ENCODE results near the gene GPR180. TPM values are rescaled to one million over a fixed set of nuclear protein-coding genes. Genes with fewer than 3 reads are reported as not detected.
A peak's percentile ranks its signal among the peaks of the same experiment; 100 is the strongest.

GPR180 gene
- total and polyA plus RNA-seq, 12 donors, result 1.1 to 8.0 (median 3.8) TPM

DNA sequence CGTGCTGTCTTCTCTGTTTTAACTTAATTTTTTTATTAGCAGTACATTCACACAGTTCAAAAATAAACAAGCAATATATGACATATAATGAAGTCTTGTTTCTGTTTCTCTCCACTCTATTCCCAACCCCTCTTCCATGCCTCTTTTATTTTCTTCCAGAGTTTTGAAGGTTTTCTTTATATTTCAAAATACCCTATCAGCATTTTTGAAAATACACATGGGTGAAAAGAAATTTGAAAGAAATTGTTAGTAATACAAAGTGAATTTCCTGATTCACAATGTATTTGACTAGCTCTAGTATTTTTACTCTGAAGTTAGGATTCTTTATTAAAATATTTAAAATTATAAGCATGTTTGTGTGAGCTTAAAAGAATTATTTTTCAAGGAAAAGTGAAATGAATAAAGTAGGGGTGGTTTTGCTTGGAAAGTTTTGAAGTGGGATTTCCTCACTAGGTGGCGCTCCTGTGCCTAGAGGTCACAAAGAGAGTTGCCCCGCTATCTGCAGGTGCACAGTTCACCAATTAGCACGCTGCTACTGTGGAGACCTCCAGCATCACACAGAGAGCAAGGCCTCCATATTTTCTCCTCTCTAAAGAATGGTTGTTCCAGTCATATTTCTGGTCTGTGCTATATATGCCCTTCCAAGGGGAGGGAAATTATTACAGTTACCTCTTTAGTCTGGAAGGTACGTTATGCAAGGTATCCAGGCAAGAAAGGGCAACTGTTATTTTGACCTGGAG is 73.1 kb downstream of the GPR180 start:
- 23 to 26% (median 25%) methylated on average over 5 of the region's 5 CpGs for WGBS, 4 donors
- H3K27ac ChIP-seq, result no peak overlapping the region
- no peaks in the 10 kb centered on the region for H3K36me3 ChIP-seq (replicated peaks in 1 of 2)
- intact Hi-C loops (cut with DNase I), result no loop called here
- peaks cover 9% of the 10 kb centered on the region for H3K27me3 ChIP-seq
- peak; percentile 23 to 70 (median 55) for DNase-seq
- TF ChIP-seq, protein P1, sequence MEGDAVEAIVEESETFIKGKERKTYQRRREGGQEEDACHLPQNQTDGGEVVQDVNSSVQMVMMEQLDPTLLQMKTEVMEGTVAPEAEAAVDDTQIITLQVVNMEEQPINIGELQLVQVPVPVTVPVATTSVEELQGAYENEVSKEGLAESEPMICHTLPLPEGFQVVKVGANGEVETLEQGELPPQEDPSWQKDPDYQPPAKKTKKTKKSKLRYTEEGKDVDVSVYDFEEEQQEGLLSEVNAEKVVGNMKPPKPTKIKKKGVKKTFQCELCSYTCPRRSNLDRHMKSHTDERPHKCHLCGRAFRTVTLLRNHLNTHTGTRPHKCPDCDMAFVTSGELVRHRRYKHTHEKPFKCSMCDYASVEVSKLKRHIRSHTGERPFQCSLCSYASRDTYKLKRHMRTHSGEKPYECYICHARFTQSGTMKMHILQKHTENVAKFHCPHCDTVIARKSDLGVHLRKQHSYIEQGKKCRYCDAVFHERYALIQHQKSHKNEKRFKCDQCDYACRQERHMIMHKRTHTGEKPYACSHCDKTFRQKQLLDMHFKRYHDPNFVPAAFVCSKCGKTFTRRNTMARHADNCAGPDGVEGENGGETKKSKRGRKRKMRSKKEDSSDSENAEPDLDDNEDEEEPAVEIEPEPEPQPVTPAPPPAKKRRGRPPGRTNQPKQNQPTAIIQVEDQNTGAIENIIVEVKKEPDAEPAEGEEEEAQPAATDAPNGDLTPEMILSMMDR (IDR thresholded peaks at IDR 0.05), result peak; percentile 17 to 71 (median 56)
- TF ChIP-seq POLR2A (IDR thresholded peaks at IDR 0.05), result no peak
- no peaks in the 10 kb centered on the region for H3K9me3 ChIP-seq (replicated peaks in 1 of 3)
- H3K4me1 ChIP-seq (replicated peaks in 1 of 2), result no peaks in the 10 kb centered on the region
- no peak overlapping the region for H3K4me3 ChIP-seq

DNA sequence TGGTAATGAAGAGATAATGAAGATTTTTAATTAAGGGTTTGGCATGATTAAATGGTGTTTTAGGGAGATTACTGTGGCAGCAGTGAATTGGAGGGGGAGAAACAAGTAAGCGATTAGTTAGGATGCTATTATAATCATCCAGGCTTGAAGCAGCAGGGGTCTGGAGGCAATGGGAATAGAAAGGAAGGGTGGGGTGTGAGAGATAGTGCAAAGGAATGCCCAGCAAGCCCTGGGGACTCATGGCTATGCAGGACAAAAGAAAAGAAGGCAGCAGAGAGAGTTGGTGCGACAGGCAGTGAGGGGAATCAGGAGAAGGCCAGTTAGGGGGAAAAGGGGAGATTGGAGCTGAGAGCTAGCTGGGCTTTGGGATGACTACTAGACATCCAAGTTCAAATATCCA is 76.1 kb downstream of the GPR180 start:
- whole genome bisulfite sequencing, 4 donors, result 65 to 80% (median 75%) methylated on average over 2 of the region's 2 CpGs
- intact Hi-C loops (cut with DNase I), result no loop called here
- Histone ChIP-seq H3K36me3 (replicated peaks in 1 of 2) (no peaks in the 10 kb centered on the region), H3K27ac (no peak overlapping the region), H3K4me1 (replicated peaks in 1 of 2) (no peaks in the 10 kb centered on the region), H3K4me3 (no peak overlapping the region), H3K9me3 (replicated peaks in 1 of 3) (no peaks in the 10 kb centered on the region), H3K27me3 (peaks cover 9% of the 10 kb centered on the region)
- TF ChIP-seq POLR2A (IDR thresholded peaks at IDR 0.05), result no peak
- TF ChIP-seq, protein P1 (IDR thresholded peaks at IDR 0.05), result no peak
- DNase-seq, result no peak

DNA sequence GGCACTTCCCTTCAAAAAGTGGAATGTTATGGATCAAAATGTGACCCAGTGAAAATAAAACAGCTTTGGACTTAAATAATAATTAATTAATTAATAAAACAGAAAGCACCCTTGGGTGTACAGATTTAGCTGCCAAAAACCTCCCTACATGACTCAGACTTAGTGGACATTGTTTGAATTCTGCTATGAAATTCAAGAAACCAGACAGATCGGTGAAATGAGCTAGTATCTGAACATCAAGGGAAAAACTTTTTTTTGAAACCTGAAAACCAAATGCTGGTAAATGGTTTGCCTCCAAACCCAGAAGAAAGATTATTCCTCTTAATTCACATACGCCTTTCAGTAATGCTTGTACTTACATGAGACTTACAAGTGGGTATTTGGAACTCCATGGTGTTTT is 77.2 kb downstream of the GPR180 start:
- Histone ChIP-seq H3K36me3 (replicated peaks in 1 of 2) (no peaks in the 10 kb centered on the region), H3K4me1 (replicated peaks in 1 of 2) (no peaks in the 10 kb centered on the region), H3K4me3 (no peak overlapping the region), H3K27me3 (peaks cover 7% of the 10 kb centered on the region), H3K9me3 (replicated peaks in 1 of 3) (no peaks in the 10 kb centered on the region), H3K27ac (no peak overlapping the region)
- DNase-seq, result no peak
- TF ChIP-seq, protein P1 (IDR thresholded peaks at IDR 0.05), result no peak
- TF ChIP-seq POLR2A (IDR thresholded peaks at IDR 0.05), result no peak
- intact Hi-C loops (cut with DNase I), result no loop called here
- 81 to 91% (median 87%) methylated on average over 2 of the region's 2 CpGs for WGBS, 4 donors

DNA sequence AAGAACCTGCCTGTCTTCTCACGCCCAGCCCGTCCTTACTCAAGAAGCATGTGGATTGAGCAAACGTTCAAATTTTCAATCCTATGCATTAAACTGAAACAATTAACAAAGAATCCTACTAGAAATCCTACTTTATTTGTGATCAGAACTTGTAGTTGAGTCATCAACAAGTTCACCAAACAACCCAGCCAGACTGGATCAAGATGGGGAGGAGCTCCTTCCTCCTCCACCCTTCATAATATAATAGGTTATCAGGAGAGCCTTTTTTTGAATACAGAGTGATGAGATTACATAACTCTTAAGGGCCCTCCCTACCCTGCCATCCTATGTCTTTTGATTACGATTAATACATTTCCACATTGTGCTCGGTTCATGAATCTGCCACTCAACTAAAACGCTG is 78.0 kb downstream of the GPR180 start:
- Histone ChIP-seq H3K27me3 (peaks cover 5% of the 10 kb centered on the region), H3K36me3 (replicated peaks in 1 of 2) (no peaks in the 10 kb centered on the region), H3K4me3 (no peak overlapping the region), H3K27ac (no peak overlapping the region), H3K4me1 (replicated peaks in 1 of 2) (no peaks in the 10 kb centered on the region), H3K9me3 (replicated peaks in 1 of 3) (no peaks in the 10 kb centered on the region)
- DNase-seq, result no peak
- intact Hi-C loops (cut with DNase I), result loop anchor here in 1 of 2 donors (10.0 kb wide), 1 partner anchor 475 kb away; no protein-coding TSS in a partner anchor
- no peak for TF ChIP-seq POLR2A (IDR thresholded peaks at IDR 0.05)
- TF ChIP-seq, protein P1 (IDR thresholded peaks at IDR 0.05), result no peak
- 83 to 92% (median 85%) methylated on average over 6 of the region's 6 CpGs for WGBS, 4 donors

All from adrenal gland (tissue), 12 donors.